ENCODE measurements around the gene TMEM192. TPM values are rescaled to one million over a fixed set of nuclear protein-coding genes. Genes with fewer than 3 reads are reported as not detected.
"Not testable (repeated sequence)": the region's sequence is repeated elsewhere in the genome, so short reads cannot be mapped to it uniquely, and the experiment has no call there.

TMEM192 gene
- polyA plus RNA-seq, 1 donor (not counting 4 experiments of a cell fraction or from before 2014, with no cell fraction given), result 29.9 TPM

- no peak overlapping the region for H3K9ac ChIP-seq (ENCODE audit: control insufficient read depth, extremely low read depth, insufficient read depth, low read length)
- H3K4me1 ChIP-seq (ENCODE audit: control insufficient read depth, extremely low read depth, insufficient read depth, low read length), result no peaks in the 10 kb centered on the region
- no peaks in the 10 kb centered on the region for H3K9me1 ChIP-seq (ENCODE audit: control insufficient read depth, extremely low read depth, insufficient read depth, low read length)
- no peaks in the 10 kb centered on the region for H3K27me3 ChIP-seq (ENCODE audit: control insufficient read depth, extremely low read depth, insufficient read depth, low read length)
- H3K36me3 ChIP-seq (ENCODE audit: control insufficient read depth in 2 of 2, extremely low read depth in 1 of 2, insufficient read depth in 2 of 2, low read length in 2 of 2), result no peaks in the 10 kb centered on the region
- no peaks in the 10 kb centered on the region for H4K20me1 ChIP-seq (ENCODE audit: control insufficient read depth, extremely low read depth, insufficient read depth, low read length)
- DNase-seq (ENCODE audit: low read depth, low spot score), result no peak
- no peak overlapping the region for H3K27ac ChIP-seq (ENCODE audit: control insufficient read depth, insufficient read depth, low read length)
- H3K4me2 ChIP-seq (ENCODE audit: control insufficient read depth, extremely low read depth, insufficient read depth, low read depth, low read length), result no peak overlapping the region
- TF ChIP-seq, protein P1, sequence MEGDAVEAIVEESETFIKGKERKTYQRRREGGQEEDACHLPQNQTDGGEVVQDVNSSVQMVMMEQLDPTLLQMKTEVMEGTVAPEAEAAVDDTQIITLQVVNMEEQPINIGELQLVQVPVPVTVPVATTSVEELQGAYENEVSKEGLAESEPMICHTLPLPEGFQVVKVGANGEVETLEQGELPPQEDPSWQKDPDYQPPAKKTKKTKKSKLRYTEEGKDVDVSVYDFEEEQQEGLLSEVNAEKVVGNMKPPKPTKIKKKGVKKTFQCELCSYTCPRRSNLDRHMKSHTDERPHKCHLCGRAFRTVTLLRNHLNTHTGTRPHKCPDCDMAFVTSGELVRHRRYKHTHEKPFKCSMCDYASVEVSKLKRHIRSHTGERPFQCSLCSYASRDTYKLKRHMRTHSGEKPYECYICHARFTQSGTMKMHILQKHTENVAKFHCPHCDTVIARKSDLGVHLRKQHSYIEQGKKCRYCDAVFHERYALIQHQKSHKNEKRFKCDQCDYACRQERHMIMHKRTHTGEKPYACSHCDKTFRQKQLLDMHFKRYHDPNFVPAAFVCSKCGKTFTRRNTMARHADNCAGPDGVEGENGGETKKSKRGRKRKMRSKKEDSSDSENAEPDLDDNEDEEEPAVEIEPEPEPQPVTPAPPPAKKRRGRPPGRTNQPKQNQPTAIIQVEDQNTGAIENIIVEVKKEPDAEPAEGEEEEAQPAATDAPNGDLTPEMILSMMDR (optimal IDR thresholded peaks at IDR 0.05 in 1 of 3, IDR thresholded peaks at IDR 0.05 in 1 of 3, conservative IDR thresholded peaks at IDR 0.05 in 1 of 3; ENCODE audit: extremely low read depth in 1 of 3, insufficient read depth in 2 of 3, low read length in 3 of 3), result no peak
- no peak for TF ChIP-seq EZH2 (IDR thresholded peaks at IDR 0.05; ENCODE audit: low read length)
- FAIRE-seq, result no peak
- H2AFZ ChIP-seq (ENCODE audit: control insufficient read depth, low read length), result no peak overlapping the region
- no peaks in the 10 kb centered on the region for H3K79me2 ChIP-seq (ENCODE audit: control insufficient read depth, insufficient read depth, low read length)
- dilution Hi-C loops (cut with MboI; ENCODE audit: extremely low pct_ligation_motif_present, low sequenced_read_pairs), result no loop called here
- no peaks in the 10 kb centered on the region for H3K9me3 ChIP-seq (ENCODE audit: control insufficient read depth, low read depth, low read length)
- H3K4me3 ChIP-seq (ENCODE audit: control insufficient read depth in 2 of 3, extremely low read depth in 1 of 3, insufficient read depth in 2 of 3, low read depth in 1 of 3, low read length in 3 of 3), result no peak overlapping the region
These were observed 84.8 kb downstream of the TMEM192 start for GRCh38 chr4:165027762-165028402.

DNA sequence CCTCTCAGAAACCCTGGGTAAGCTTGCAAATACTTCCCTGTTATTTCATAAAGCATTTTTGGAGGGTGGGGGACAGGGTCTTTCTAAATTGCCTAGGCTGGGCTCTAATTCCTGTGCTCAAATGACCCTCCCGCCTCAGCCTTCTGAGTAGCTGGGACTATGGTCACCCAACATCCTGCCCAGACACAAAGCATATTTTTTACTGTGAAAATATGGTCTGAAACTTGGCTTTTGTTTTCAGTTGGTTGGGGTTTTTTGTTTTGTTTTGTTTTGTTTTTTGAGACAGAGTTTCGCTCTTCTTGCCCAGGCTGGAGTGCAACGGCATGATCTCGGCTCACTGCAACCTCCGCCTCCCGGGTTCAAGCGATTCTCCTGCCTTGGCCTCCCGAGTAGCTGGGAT lies 86.9 kb downstream of the TMEM192 start:
- H3K4me3 ChIP-seq (ENCODE audit: control insufficient read depth in 2 of 3, extremely low read depth in 1 of 3, insufficient read depth in 2 of 3, low read depth in 1 of 3, low read length in 3 of 3); DNase-seq (ENCODE audit: low read depth, low spot score); H3K79me2 ChIP-seq (ENCODE audit: control insufficient read depth, insufficient read depth, low read length); H3K27me3 ChIP-seq (ENCODE audit: control insufficient read depth, extremely low read depth, insufficient read depth, low read length); FAIRE-seq; H2AFZ ChIP-seq (ENCODE audit: control insufficient read depth, low read length); H3K4me2 ChIP-seq (ENCODE audit: control insufficient read depth, extremely low read depth, insufficient read depth, low read depth, low read length); H3K36me3 ChIP-seq (ENCODE audit: control insufficient read depth in 2 of 2, extremely low read depth in 1 of 2, insufficient read depth in 2 of 2, low read length in 2 of 2); H3K4me1 ChIP-seq (ENCODE audit: control insufficient read depth, extremely low read depth, insufficient read depth, low read length); H3K9me1 ChIP-seq (ENCODE audit: control insufficient read depth, extremely low read depth, insufficient read depth, low read length); H3K9ac ChIP-seq (ENCODE audit: control insufficient read depth, extremely low read depth, insufficient read depth, low read length); H3K27ac ChIP-seq (ENCODE audit: control insufficient read depth, insufficient read depth, low read length); dilution Hi-C loops (cut with MboI; ENCODE audit: extremely low pct_ligation_motif_present, low sequenced_read_pairs); H3K9me3 ChIP-seq (ENCODE audit: control insufficient read depth, low read depth, low read length); H4K20me1 ChIP-seq (ENCODE audit: control insufficient read depth, extremely low read depth, insufficient read depth, low read length): not testable (repeated sequence)

Other genes with a start within 250 kb of the TMEM192 start
- not detected in 3 replicates for gene APELA, start 235.7 kb downstream of the TMEM192 start, polyA plus RNA-seq
- 0.29 to 0.58 TPM (median 0.45 TPM) in 3 replicates for gene TRIM61, start 135.2 kb downstream of the TMEM192 start, polyA plus RNA-seq
- gene TRIM60, start 80.9 kb downstream of the TMEM192 start, polyA plus RNA-seq, result not detected in 3 replicates
- not detected in 3 replicates for gene TRIM75, start 59.0 kb downstream of the TMEM192 start, polyA plus RNA-seq
- gene KLHL2, start 94.7 kb upstream of the TMEM192 start, polyA plus RNA-seq, result 10.2 to 18.5 TPM (median 10.7 TPM) in 3 replicates
- 334 to 541 TPM (median 482 TPM) in 3 replicates for gene MSMO1, start 214.8 kb upstream of the TMEM192 start, polyA plus RNA-seq

All from keratinocyte (primary cell).